GM21360 (cell line): ENCODE results near the gene TLE2.
"Not testable (repeated sequence)": the region's sequence is repeated elsewhere in the genome, so short reads cannot be mapped to it uniquely, and the experiment has no call there.

Experiments
- ATAC-seq: cut with Tn5 transposase; IDR thresholded peaks from one replicate; pipeline ENCODE4 v1.9.1; 2021; ENCODE audit warnings: mild to moderate bottlenecking, moderate library complexity; ENCODE audit not compliant: unreplicated experiment

Gene TLE2

GRCh38 chr19:3015126-3016057 is 13.7 kb downstream of the TLE2 start:
- no peak for ATAC-seq

DNA sequence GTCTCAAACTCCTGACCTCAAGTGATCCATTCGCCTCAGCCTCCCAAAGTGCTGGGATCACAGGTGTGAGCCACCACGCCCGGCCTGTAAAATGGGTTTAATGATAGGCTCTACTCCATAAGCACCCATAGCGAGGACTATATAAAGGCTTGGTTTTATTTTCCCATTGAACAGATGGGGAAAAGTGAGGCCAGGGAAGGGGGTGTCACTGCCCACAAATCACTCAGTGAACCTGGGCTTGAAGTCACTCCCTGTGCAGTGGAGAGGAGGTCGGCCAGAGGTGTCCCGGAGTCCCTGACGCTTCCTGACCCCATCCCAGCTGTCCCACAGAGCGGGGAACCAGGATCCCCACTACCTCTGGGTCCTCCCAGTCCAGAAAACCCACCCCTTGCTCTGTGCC is 14.9 kb downstream of the TLE2 start:
- no peak for ATAC-seq

GRCh38 chr19:3013263-3013725 is 15.8 kb downstream of the TLE2 start:
- no peak for ATAC-seq

GRCh38 chr19:3012621-3013262 is 16.3 kb downstream of the TLE2 start:
- no peak for ATAC-seq

- ATAC-seq: not testable (repeated sequence)
These were observed 17.0 kb downstream of the TLE2 start for GRCh38 chr19:3012059-3012458.

- ATAC-seq: no peak
These were observed 18.2 kb downstream of the TLE2 start for GRCh38 chr19:3010871-3011270.

GRCh38 chr19:3008994-3009393 is 20.1 kb downstream of the TLE2 start:
- no peak for ATAC-seq

DNA sequence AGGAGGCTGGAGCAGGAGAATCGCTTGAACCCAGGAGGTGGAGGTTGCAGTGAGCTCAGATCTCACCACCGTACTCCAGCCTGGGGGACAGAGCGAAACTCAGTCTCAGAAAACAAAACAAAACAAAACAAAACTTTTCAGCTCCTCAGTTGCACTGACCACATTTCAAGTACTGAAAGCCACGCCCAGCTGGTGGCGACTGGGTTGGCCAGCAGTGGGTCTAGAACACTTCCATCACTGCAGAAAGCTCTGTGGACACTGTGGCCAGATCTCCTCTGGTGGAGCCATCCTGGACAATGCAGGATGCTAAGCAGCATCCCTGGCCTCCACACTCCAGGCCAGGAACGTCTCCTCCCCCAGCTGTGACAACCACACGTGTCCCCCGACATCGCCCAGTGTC is 21.1 kb downstream of the TLE2 start:
- ATAC-seq: no peak

DNA sequence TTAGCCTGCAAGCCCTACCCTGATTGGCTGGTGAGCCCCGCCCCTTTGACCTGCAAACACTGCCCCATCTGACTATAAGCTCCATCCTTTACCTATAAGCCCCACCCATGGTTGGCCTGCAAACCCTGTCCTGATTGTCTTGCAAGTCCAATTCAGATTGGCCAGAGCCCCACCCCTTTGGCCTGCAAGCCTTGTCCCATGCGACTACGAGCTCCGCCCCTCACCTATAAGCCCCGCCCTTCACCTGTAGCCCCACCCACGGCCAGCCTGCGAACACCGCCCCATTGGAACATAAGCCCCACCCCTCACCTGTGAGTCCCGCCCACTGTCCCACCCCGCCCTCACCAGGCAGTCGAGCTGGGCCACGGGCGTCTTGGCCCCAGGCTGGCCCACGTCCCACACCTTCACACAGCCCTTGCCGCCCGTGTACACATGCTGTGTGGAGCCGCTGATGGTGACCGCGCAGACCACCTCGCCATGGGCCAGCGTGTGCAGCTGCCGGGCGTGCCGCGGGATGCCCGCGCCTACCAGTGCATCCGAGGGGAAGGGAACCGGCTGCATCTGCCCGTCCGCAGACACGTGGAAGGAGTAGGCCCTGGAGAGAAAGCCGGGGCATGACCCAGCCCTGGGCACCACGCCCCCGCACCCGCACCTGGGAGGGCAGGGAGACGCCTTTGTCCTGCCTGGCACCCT is 22.9 kb downstream of the TLE2 start:
- no peak for ATAC-seq

- ATAC-seq: no peak
These were observed 23.7 kb downstream of the TLE2 start for GRCh38 chr19:3005345-3005744.

GRCh38 chr19:3004522-3004921 is 24.6 kb downstream of the TLE2 start:
- ATAC-seq: no peak

GRCh38 chr19:3003046-3003445 is 26.0 kb downstream of the TLE2 start:
- ATAC-seq: no peak

DNA sequence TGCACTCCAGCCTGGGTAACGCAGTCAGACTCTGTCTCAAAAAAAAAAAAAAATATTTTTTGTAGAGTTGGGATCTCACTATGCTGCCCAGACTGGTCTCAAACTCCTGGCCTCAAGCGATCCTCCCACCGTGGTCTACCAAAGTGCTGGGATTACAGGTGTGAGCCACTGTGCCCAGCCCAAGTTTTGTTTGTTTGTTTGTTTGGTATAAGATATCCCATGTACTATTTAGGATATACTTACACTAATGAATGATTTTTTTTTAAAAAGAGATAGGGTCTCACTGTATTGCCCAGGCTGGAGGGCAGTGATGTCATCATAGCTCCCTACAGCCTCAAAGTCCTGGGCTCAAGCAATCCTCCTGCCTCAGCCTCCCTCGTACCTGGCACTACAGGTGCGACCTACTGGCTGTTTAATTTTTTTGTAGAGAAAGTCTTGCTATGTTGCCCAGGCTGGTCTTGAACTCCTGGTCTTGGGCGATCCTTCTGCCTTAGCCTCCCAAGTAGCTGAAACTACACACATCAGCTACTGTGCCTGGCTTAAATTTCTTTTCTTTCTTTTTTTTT is 27.8 kb downstream of the TLE2 start:
- ATAC-seq: no peak

- no peak for ATAC-seq
These were observed 30.4 kb downstream of the TLE2 start for GRCh38 chr19:2998642-2999041.

GRCh38 chr19:2997720-2998119 is 31.4 kb downstream of the TLE2 start:
- no peak for ATAC-seq

DNA sequence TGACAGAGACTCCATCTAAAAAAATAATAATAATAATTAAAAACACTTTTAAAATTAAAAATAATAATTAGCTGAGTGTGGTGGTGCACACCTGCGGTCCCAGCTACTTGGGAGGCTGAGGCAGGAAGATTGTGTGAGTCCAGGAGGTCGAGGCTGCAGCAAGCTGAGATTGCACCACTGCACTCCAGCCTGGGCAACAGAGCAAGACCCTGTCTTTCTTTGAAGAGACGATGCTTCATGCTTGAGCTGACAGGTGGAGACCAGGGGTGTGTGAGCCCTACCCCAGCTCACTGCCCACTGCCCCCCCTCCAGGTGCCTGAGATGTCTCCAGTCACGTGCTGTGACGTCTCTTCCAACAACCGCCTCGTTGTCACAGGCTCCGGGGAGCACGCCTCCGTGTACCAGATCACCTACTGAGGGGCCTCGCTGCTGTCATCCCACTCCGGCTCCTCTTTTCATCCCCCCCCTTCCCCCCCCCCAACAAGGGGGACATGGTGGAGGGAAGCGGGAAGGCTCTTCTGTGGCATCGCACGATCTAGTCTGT is 34.4 kb downstream of the TLE2 start:
- ATAC-seq: no peak

DNA sequence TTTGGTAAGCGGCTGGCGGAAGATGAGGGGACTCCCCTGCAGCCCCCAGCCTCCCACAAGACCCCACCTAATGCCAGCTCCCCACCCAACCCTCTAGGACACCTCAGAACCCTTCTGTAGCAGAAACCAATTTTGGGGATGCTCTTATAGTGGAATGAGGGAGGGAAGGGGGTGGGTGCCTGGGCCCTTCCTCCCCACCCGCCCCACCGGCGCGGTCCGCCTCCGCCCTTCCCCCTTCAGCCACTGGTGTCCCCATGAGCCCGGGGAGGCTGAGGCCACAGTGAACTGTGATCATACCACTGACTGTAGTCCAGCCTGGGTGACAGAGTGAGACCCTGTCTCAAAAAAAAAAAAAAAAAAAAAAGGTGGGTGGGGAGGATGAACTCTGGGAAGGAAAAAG is 35.5 kb downstream of the TLE2 start:
- no peak for ATAC-seq

GRCh38 chr19:2992958-2993357 is 36.1 kb downstream of the TLE2 start:
- ATAC-seq: no peak

DNA sequence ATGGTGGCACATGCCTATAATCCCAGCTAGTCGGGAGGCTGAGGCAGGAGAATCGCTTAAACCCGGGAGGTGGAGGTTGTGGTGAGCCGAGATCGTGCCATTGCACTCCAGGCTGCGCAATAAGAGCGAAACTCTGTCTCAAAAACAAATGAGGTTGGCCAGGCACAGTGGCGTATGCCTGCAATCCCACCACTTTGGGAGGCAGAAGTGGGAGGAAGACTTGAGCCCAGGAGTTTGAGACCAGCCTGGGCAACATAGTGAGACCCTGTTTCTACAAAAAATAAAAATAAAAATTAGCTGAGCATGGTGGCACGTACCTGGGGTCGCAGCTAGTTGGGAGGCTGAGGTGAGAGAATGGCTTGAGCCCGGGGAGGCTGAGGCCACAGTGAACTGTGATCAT is 36.7 kb downstream of the TLE2 start:
- not testable (repeated sequence) for ATAC-seq

DNA sequence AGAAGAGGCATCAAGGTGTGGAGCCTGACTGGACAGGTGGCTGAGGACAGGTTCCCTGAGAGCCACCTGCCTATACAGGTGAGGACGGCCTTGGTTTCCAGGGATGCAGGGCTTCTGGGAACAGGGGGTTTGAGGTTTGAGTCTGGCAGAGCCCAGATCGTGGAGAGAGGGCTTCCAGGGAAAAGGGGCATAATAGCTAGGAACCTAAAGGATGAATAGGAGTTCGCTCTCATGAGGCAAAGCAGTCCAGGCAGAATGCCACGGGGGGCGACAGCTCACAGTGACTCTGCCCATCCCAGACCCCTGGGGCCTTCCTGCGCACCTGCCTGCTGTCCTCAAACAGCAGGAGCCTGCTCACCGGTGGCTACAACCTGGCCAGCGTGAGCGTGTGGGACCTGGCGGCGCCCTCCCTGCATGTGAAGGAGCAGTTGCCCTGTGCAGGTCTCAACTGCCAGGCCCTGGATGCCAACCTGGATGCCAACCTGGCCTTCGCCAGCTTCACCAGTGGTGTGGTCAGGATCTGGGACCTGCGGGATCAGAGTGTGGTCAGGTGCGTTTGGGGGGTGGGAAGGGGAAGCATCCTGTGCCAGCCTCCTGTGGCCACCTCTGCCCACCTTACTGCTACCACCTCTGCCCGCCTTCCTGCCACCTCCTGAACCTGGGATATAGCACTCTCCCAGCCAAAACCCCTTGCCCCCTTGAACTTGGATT is 39.7 kb downstream of the TLE2 start:
- ATAC-seq: no peak
